GM10248 (cell line): Measurements from ENCODE around the gene TLE4.

Experiments
- CTCF ChIA-PET: fragments of 300-600 bp; sonication (Branson Sonifier 250); formaldehyde crosslinking; extraction: SDS; loops from one replicate; lab custom pipeline; 2021; ENCODE audit warnings: antibody characterized with exemption; lab: Yijun Ruan, JAX
- POLR2A ChIA-PET: fragments of 350-650 bp; sonication (Branson Sonifier 250); formaldehyde crosslinking; extraction: SDS; loops from one replicate; lab custom pipeline; 2020; ENCODE audit warnings: antibody characterized with exemption; lab: Yijun Ruan, JAX
- DNase-seq: peaks from one replicate; pipeline ENCODE4 v3.0.0; 2012; ENCODE audit errors: extremely low spot score
- TF ChIP-seq, protein P1 (sequence below): IDR thresholded peaks from 2 replicates; pipeline ENCODE4 v1.5.1; 2012; ENCODE audit warnings: mild to moderate bottlenecking, low read depth; ENCODE audit errors: extremely low read depth, missing control alignments, control extremely low read depth

The TLE4 gene

DNA sequence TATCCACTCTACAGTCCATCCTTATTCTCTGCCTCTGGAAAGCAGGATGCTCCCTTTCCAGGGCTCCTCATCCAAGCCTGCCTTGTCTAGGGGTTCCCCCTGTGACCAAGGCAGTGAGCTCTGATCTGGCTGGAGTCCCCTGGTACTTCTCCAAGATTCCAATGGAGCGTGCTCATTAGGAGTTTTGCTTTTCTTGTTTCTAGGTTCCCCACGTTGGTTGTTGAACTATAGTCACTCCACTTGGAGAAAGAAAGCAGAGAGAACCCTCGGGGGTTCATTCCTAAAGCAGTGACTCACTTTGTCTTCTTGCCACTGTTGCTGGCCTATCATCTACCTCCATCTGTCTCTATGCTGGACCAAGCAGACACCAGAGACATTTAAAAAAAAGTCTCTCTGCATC is 192.6 kb downstream of the TLE4 start:
- CTCF ChIA-PET = interaction anchor here (1.2 to 1.9 kb wide), 2 partner anchors 13 to 22 kb away, joined by 4 to 5 read pairs; no protein-coding TSS in a partner anchor
- POLR2A ChIA-PET = no interaction called here
- TF ChIP-seq, protein P1, sequence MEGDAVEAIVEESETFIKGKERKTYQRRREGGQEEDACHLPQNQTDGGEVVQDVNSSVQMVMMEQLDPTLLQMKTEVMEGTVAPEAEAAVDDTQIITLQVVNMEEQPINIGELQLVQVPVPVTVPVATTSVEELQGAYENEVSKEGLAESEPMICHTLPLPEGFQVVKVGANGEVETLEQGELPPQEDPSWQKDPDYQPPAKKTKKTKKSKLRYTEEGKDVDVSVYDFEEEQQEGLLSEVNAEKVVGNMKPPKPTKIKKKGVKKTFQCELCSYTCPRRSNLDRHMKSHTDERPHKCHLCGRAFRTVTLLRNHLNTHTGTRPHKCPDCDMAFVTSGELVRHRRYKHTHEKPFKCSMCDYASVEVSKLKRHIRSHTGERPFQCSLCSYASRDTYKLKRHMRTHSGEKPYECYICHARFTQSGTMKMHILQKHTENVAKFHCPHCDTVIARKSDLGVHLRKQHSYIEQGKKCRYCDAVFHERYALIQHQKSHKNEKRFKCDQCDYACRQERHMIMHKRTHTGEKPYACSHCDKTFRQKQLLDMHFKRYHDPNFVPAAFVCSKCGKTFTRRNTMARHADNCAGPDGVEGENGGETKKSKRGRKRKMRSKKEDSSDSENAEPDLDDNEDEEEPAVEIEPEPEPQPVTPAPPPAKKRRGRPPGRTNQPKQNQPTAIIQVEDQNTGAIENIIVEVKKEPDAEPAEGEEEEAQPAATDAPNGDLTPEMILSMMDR = no peak
- no peak for DNase-seq

DNA sequence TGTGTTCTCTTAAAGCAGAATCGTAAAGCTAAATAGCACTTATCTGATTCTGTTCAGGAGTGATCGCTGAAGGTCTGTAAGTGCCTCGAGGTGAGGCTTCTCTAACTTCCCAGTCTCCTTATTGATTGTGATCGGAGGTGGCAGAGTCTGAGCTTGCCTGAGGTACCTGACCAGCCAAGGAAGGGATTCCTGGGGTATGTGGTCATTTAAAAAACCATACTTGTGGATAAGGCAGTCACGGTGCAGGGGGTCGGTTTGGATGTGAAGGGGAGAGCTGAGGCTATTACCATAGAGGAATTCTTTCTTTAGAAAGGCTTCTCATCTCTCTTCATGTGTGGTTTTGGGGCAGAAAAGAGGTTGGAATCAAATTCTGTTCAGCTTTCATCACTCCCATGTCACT is 193.7 kb downstream of the TLE4 start:
- TF ChIP-seq, protein P1 = no peak
- CTCF ChIA-PET = interaction anchor here (1.2 to 1.9 kb wide), 3 partner anchors 9 to 21 kb away, joined by 3 to 5 read pairs (median 4); no protein-coding TSS in a partner anchor
- POLR2A ChIA-PET = no interaction called here
- no peak for DNase-seq

DNA sequence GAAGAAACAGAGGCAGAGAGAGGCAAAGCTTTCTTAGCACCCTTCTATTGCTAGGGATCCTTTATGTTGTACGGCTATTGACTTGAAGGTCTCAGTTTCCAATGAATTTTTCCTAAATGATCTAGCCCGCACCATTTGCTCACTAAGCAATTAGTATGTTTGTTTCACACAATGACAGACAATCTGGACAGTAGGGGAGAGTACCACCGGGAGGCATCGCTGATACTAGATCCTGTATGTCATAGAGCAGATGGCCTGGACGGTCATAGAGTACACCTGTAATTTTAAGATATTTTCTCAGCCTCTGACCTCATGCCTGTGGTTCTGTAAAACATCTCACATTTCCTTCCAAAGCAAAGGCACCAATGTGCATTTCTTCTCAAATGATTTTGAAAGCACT is 194.3 kb downstream of the TLE4 start:
- CTCF ChIA-PET = interaction anchor here (1.4 to 1.9 kb wide), 2 partner anchors 8 to 20 kb away, joined by 3 to 5 read pairs; no protein-coding TSS in a partner anchor
- POLR2A ChIA-PET = no interaction called here
- no peak for DNase-seq

DNA sequence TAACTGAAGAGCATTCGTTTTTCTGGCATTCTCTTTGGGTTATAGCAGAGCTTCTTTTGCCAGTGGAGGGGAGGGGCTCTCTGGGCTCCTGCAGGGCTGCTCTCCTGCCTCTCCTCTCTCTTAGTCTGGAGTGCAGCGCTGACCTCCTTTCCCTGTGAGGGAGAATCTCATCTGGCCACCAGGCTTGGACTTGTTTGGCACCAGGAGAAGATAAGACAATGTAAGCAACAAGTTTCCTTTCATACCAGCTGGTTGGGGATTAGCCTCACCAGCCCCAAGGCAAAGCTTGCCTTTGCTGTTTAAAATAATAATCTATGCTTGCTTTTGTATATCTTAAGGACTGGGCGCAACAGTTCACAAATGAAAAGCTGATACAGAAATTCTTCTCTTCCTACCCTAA is 196.4 kb downstream of the TLE4 start:
- ChIA-PET POLR2A (no interaction called here), CTCF (no interaction called here)
- TF ChIP-seq, protein P1 = no peak
- no peak for DNase-seq

More for the DNA sequence above, 194.3 kb downstream of the TLE4 start:
- TF ChIP-seq, protein P1 = no peak

DNA sequence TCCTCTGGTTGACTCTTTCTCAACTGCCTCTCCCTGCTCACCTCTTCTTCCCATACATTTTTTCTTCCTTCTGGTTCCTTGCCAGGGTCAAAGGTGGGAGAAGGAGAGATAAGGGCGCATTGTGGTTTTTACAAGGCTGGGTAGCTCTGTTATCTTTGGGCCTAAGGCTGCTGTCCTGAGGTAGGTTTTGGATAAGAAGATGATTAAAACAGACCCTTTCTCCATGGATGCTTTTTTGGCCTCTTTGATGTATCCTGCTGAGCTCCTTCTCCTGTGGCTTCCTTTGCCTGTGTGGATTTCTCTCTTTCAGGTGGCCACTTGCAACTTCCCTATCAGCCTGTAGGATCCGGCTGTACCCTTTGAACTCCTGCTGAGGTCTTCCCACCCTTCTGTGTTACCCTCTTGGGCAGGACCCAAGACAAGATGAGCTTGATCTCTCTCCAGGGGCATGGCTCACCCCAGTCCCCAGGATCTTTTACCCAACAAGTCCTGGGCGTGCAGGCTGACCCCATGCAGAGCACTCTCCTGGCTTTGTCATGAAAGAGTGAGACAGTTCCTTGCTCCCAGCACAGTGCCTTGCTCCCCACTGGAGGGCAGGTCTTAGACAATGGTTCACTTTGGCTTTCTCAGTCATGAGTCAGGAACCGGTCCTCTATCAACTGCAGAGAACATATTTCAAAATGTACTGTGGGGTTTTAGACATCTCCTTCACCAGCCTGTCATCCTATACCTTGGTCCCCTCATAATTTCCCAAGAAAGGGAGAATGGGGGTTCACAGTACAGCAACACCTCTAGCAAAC is 197.9 kb downstream of the TLE4 start:
- ChIA-PET CTCF (interaction anchor here (0.8 kb wide), 1 partner anchor 27 kb away, joined by 3 read pairs; no protein-coding TSS in a partner anchor), POLR2A (no interaction called here)
- TF ChIP-seq, protein P1 = no peak
- no peak for DNase-seq

DNA sequence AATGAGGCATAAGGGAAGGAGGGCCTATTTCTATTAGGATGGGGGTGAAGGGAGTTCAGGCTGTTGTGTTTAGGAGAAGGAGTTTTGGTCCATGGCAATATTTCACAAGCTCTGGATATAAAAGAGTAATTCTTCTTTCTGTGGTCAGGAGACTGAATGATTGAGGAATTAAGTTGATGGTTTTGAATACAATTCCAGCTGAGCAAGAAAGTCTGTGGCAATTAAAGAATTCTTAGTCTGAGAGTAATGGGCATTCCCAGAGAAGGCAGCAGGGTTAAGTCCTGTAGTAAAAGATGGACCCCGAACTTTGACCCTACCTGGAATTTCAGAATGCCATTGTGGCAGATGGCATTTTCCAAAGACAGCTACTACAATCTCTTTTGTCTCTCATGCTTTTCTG is 202.6 kb downstream of the TLE4 start:
- POLR2A ChIA-PET = no interaction called here

More for the DNA sequence above, 202.6 kb downstream of the TLE4 start:
- CTCF ChIA-PET = interaction anchor here (0.7 kb wide), 1 partner anchor 9 kb away, joined by 3 read pairs; no protein-coding TSS in a partner anchor
- TF ChIP-seq, protein P1 = no peak
- no peak for DNase-seq
